IPS-NIHi7 (cell line): Measurements from ENCODE around the gene GALNT10.

Experiments
- DNase-seq: peaks from one replicate; pipeline ENCODE4 v3.0.0; 2012; ENCODE audit warnings: mixed read lengths; ENCODE audit errors: extremely low spot score

GALNT10 gene

GRCh38 chr5:154405078-154405792 is 214.7 kb downstream of the GALNT10 start:
- peak; percentile 94 for DNase-seq

- DNase-seq = no peak
Measured at GRCh38 chr5:154406231-154406630, 215.7 kb downstream of the GALNT10 start.

GRCh38 chr5:154406826-154407225 is 216.3 kb downstream of the GALNT10 start:
- DNase-seq = no peak

GRCh38 chr5:154408811-154409210 is 218.3 kb downstream of the GALNT10 start:
- DNase-seq = no peak

- no peak for DNase-seq
Measured at GRCh38 chr5:154409230-154409840, 218.8 kb downstream of the GALNT10 start.

- DNase-seq = no peak
Measured at GRCh38 chr5:154410008-154410407, 219.5 kb downstream of the GALNT10 start.

- no peak for DNase-seq
Measured at GRCh38 chr5:154410786-154411185, 220.3 kb downstream of the GALNT10 start.

- DNase-seq = no peak
Measured at GRCh38 chr5:154411338-154411737, 220.8 kb downstream of the GALNT10 start.

- no peak for DNase-seq
Measured at GRCh38 chr5:154412316-154412715, 221.8 kb downstream of the GALNT10 start.

GRCh38 chr5:154412925-154413324 is 222.4 kb downstream of the GALNT10 start:
- no peak for DNase-seq

GRCh38 chr5:154415114-154415513 is 224.6 kb downstream of the GALNT10 start:
- no peak for DNase-seq

- no peak for DNase-seq
Measured at GRCh38 chr5:154418344-154418820, 227.8 kb downstream of the GALNT10 start.

GRCh38 chr5:154419236-154419635 is 228.7 kb downstream of the GALNT10 start:
- DNase-seq = no peak

GRCh38 chr5:154421868-154422267 is 231.3 kb downstream of the GALNT10 start:
- peak; percentile 76 for DNase-seq

- no peak for DNase-seq
Measured at GRCh38 chr5:154422298-154422697, 231.8 kb downstream of the GALNT10 start.

GRCh38 chr5:154428208-154428607 is 237.7 kb downstream of the GALNT10 start:
- no peak for DNase-seq

GRCh38 chr5:154429341-154429740 is 238.8 kb downstream of the GALNT10 start:
- no peak for DNase-seq

- no peak for DNase-seq
Measured at GRCh38 chr5:154430466-154430865, 239.9 kb downstream of the GALNT10 start.

GRCh38 chr5:154430961-154431630 is 240.6 kb downstream of the GALNT10 start:
- no peak for DNase-seq

GRCh38 chr5:154435226-154435625 is 244.7 kb downstream of the GALNT10 start:
- DNase-seq = no peak

- no peak for DNase-seq
Measured at GRCh38 chr5:154437281-154437965, 246.9 kb downstream of the GALNT10 start.

GRCh38 chr5:154440540-154440939 is 250.0 kb downstream of the GALNT10 start:
- DNase-seq = no peak
